ENCODE data around the gene E2F4.

DNA sequence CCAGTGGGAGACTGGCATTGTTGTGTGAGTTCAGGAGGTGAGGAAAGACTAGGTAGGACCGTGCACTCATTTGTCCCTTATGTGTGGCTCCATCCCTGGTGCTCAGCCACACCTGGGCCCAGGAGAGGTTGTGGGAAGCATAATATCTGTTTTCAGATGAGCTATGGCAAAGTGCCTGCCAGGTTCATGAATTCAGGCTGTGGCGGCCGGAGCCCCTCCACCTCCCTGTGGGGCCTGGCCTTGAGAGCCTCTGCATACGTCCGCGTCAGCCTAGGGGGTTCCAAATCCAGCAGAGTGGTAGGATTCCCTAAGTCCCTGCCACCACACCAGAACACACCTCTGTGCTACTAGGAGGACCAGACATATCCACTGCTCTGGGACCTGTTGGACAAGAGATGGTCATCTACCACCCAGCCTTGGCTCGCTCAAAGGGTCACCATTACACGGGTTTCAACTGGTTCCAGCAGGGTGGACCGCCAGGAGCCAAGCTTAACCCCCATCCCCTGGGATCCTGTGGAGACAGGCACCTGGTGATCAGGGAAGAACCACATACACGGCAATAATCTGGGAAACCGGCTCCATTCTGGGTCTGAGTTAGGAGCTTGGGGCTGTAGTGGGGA lies 43.2 kb upstream of the E2F4 start:
- TF ChIP-seq, protein P1, sequence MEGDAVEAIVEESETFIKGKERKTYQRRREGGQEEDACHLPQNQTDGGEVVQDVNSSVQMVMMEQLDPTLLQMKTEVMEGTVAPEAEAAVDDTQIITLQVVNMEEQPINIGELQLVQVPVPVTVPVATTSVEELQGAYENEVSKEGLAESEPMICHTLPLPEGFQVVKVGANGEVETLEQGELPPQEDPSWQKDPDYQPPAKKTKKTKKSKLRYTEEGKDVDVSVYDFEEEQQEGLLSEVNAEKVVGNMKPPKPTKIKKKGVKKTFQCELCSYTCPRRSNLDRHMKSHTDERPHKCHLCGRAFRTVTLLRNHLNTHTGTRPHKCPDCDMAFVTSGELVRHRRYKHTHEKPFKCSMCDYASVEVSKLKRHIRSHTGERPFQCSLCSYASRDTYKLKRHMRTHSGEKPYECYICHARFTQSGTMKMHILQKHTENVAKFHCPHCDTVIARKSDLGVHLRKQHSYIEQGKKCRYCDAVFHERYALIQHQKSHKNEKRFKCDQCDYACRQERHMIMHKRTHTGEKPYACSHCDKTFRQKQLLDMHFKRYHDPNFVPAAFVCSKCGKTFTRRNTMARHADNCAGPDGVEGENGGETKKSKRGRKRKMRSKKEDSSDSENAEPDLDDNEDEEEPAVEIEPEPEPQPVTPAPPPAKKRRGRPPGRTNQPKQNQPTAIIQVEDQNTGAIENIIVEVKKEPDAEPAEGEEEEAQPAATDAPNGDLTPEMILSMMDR (IDR thresholded peaks at IDR 0.05) = no peak
- TF ChIP-seq POLR2A (IDR thresholded peaks at IDR 0.05) = no peak
